ENCODE measurements around the gene MT2A.

- no peak for TF ChIP-seq EZH2 (IDR thresholded peaks at IDR 0.05; ENCODE audit: low read length, missing control alignments)
- TF ChIP-seq CTCF (conservative IDR thresholded peaks at IDR 0.05 in 1 of 2, IDR thresholded peaks at IDR 0.05 in 1 of 2; ENCODE audit: low read depth in 1 of 2, low read length in 2 of 2) = no peak
Observed at GRCh38 chr16:56574625-56575024, 33.8 kb upstream of the MT2A start.
